Left ventricle myocardium inferior (tissue), 1 donor: Measurements from ENCODE around the gene HNRNPLL. TPM values are rescaled to one million over a fixed set of nuclear protein-coding genes. Genes with fewer than 3 reads are reported as not detected.

Experiments
- DNase-seq: peaks from one replicate; pipeline ENCODE4 v3.0.0-alpha.2; 2020
- H3K27ac ChIP-seq: fragments of 200-600 bp; replicated peaks from 2 replicates; pipeline ENCODE4 v1.8.0; 2021
- H3K27me3 ChIP-seq: fragments of 200-600 bp; 2 replicates; pipeline ENCODE4 v1.8.0; 2021; ENCODE audit warnings: low read depth
- H3K36me3 ChIP-seq: fragments of 200-600 bp; 2 replicates; pipeline ENCODE4 v1.8.0; 2021
- H3K4me1 ChIP-seq: fragments of 200-600 bp; 2 replicates; pipeline ENCODE4 v1.8.0; 2021
- H3K4me3 ChIP-seq: fragments of 200-600 bp; 2 replicates; pipeline ENCODE4 v1.8.0; 2021; ENCODE audit warnings: mild to moderate bottlenecking, moderate library complexity
- H3K9me3 ChIP-seq: fragments of 200-600 bp; replicated peaks from 2 replicates; pipeline ENCODE4 v1.8.0; 2021
- intact Hi-C: fragments of 100-400 bp; cut with micrococcal nuclease; formaldehyde crosslinking; loops from one replicate; pipeline ENCODE4 v1.11.0; 2022
- total RNA-seq: library from RNA; stranded (reverse); fragmentation: NEBNext Ultra II Directional; extraction: Animal tissue kit (Norgen Biotek cat#: 25700); gene quantifications from one replicate; pipeline ENCODE4 v1.2.1, GENCODE V29; 2021
- TF ChIP-seq, protein P1 (sequence below): fragments of 200-600 bp; IDR thresholded peaks from 2 replicates; pipeline ENCODE4 v1.8.0; 2021; ENCODE audit warnings: antibody characterized with exemption, mild to moderate bottlenecking, borderline replicate concordance
- donor health status: DM: no; HTN: yes; CAD: no; lungs with severe emphysema.

Gene HNRNPLL
- total RNA-seq, 1 donor from 2014 or later = 26.3 TPM

GRCh38 chr2:38600242-38600891 lies 2.4 kb downstream of the HNRNPLL start:
- peak overlapping the region; percentile 93 for H3K4me3 ChIP-seq
- no peaks in the 10 kb centered on the region for H3K27me3 ChIP-seq
- TF ChIP-seq, protein P1, sequence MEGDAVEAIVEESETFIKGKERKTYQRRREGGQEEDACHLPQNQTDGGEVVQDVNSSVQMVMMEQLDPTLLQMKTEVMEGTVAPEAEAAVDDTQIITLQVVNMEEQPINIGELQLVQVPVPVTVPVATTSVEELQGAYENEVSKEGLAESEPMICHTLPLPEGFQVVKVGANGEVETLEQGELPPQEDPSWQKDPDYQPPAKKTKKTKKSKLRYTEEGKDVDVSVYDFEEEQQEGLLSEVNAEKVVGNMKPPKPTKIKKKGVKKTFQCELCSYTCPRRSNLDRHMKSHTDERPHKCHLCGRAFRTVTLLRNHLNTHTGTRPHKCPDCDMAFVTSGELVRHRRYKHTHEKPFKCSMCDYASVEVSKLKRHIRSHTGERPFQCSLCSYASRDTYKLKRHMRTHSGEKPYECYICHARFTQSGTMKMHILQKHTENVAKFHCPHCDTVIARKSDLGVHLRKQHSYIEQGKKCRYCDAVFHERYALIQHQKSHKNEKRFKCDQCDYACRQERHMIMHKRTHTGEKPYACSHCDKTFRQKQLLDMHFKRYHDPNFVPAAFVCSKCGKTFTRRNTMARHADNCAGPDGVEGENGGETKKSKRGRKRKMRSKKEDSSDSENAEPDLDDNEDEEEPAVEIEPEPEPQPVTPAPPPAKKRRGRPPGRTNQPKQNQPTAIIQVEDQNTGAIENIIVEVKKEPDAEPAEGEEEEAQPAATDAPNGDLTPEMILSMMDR = no peak
- H3K36me3 ChIP-seq = no peaks in the 10 kb centered on the region
- intact Hi-C loops = loop anchor here (5.0 kb wide), 1 partner anchor 67 kb away; the partner anchor contains the start of gene GALM
- peaks cover 81% of the 10 kb centered on the region for H3K4me1 ChIP-seq
- DNase-seq = no peak
- peak overlapping the region; percentile 98 for H3K27ac ChIP-seq
- no peaks in the 10 kb centered on the region for H3K9me3 ChIP-seq

DNA sequence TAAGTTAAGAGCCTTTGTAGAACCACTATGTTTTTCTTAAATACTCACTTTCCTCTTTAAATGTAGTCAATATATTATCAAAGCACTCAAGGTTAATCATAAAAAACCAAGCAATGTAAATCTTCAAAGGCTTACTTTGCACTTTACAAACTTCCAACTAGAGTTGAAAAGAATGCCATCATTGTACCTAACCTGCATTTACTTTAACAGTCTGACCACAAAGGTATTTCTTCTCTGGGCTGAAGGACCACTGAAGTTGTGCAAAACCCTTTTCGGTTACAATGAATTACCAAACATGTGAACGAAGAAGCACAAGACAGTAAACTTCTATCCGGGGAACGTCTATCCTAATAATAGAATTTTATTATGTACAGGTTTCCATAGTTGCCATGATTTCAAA lies 3.0 kb downstream of the HNRNPLL start:
- Histone ChIP-seq H3K36me3 (no peaks in the 10 kb centered on the region), H3K9me3 (no peaks in the 10 kb centered on the region), H3K27me3 (no peaks in the 10 kb centered on the region), H3K4me1 (peaks cover 87% of the 10 kb centered on the region), H3K27ac (peak overlapping the region; percentile 98), H3K4me3 (peak overlapping the region; percentile 93)
- no peak for DNase-seq
- intact Hi-C loops = loop anchor here (5.0 kb wide), 1 partner anchor 68 kb away; the partner anchor contains the start of gene GALM
- TF ChIP-seq, protein P1 = no peak

- DNase-seq = no peak
- Histone ChIP-seq H3K36me3 (no peaks in the 10 kb centered on the region), H3K27me3 (no peaks in the 10 kb centered on the region), H3K4me1 (peaks cover 93% of the 10 kb centered on the region), H3K27ac (peak overlapping the region; percentile 98), H3K4me3 (peak overlapping the region; percentile 93), H3K9me3 (no peaks in the 10 kb centered on the region)
- TF ChIP-seq, protein P1 = no peak
- intact Hi-C loops = no loop called here
These were observed 3.8 kb downstream of the HNRNPLL start for GRCh38 chr2:38598991-38599295.

GRCh38 chr2:38598200-38598990 lies 4.3 kb downstream of the HNRNPLL start:
- DNase-seq = no peak
- Histone ChIP-seq H3K36me3 (no peaks in the 10 kb centered on the region), H3K27ac (peak overlapping the region; percentile 98), H3K4me1 (peaks cover 94% of the 10 kb centered on the region), H3K27me3 (no peaks in the 10 kb centered on the region), H3K9me3 (no peaks in the 10 kb centered on the region), H3K4me3 (peak overlapping the region; percentile 93)
- intact Hi-C loops = no loop called here
- TF ChIP-seq, protein P1 = no peak

DNA sequence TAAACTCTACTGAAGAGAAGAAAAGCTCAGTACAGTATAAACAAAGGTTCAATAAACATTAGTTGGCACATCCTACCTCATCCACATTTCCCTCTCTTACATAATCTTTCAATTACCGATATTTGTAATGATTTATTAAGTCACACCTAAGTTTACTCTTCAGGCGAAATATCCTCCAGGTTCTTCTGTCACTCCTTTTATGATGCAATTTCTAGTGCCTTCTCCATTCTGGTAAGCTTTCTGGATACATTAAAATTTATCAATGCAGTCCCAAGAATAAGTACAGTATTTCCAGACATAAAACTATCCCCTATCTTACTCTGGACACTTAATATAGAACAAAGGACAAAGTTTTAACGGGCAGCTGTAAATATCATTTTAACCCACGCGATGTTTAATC lies 5.6 kb downstream of the HNRNPLL start:
- TF ChIP-seq, protein P1 = no peak
- Histone ChIP-seq H3K27ac (peak overlapping the region; percentile 98), H3K4me1 (peaks cover 99% of the 10 kb centered on the region), H3K36me3 (no peaks in the 10 kb centered on the region), H3K27me3 (no peaks in the 10 kb centered on the region), H3K9me3 (no peaks in the 10 kb centered on the region), H3K4me3 (no peak overlapping the region)
- no peak for DNase-seq
- intact Hi-C loops = no loop called here
